VCaP (cell line): Measurements from ENCODE around the gene RBKS.

Experiments
- H3K27ac ChIP-seq: fragments of 450-650 bp; 2 replicates; pipeline ENCODE4 v1.5.1; 2017
- CTCF ChIP-seq: fragments of 450-650 bp; conservative IDR thresholded peaks from 2 replicates; pipeline ENCODE4 v1.5.1; 2017; ENCODE audit warnings: mild to moderate bottlenecking, moderate library complexity

Gene RBKS

GRCh38 chr2:27843992-27844391, 46.2 kb downstream of the RBKS start:
- H3K27ac ChIP-seq = no peak overlapping the region
- no peak for TF ChIP-seq CTCF

- TF ChIP-seq CTCF = no peak
- H3K27ac ChIP-seq = no peak overlapping the region
Measured at GRCh38 chr2:27842894-27843293, 47.3 kb downstream of the RBKS start.

- no peak for TF ChIP-seq CTCF
- H3K27ac ChIP-seq = no peak overlapping the region
Measured at GRCh38 chr2:27839022-27839618, 51.1 kb downstream of the RBKS start.

- no peak for TF ChIP-seq CTCF
- H3K27ac ChIP-seq = no peak overlapping the region
Measured at GRCh38 chr2:27838502-27838901, 51.7 kb downstream of the RBKS start.

GRCh38 chr2:27833931-27834330, 56.3 kb downstream of the RBKS start:
- H3K27ac ChIP-seq = no peak overlapping the region
- TF ChIP-seq CTCF = no peak

GRCh38 chr2:27832396-27832795, 57.8 kb downstream of the RBKS start:
- TF ChIP-seq CTCF = no peak
- H3K27ac ChIP-seq = no peak overlapping the region

GRCh38 chr2:27831279-27832050, 58.7 kb downstream of the RBKS start:
- no peak for TF ChIP-seq CTCF

More at GRCh38 chr2:27831279-27832050, 58.7 kb downstream of the RBKS start:
- no peak overlapping the region for H3K27ac ChIP-seq
